Neuron (in vitro differentiated cells): ENCODE measurements around the gene ADD2.

ENCODE experiments used
- H2AFZ ChIP-seq: one replicate; pipeline ENCODE4 v1.6.1; 2013; ENCODE audit warnings: low read depth, mild to moderate bottlenecking, inconsistent platforms, low read length, moderate library complexity
- H3K27me3 ChIP-seq: one replicate; pipeline ENCODE4 v1.6.1; 2013; ENCODE audit warnings: low read length; ENCODE audit not compliant: insufficient read depth
- H3K36me3 ChIP-seq: one replicate; pipeline ENCODE4 v1.6.1; 2013; ENCODE audit warnings: low read length; ENCODE audit not compliant: insufficient read depth
- H3K4me1 ChIP-seq: one replicate; pipeline ENCODE4 v1.6.1; 2013; ENCODE audit warnings: low read length; ENCODE audit not compliant: insufficient read depth
- H3K4me3 ChIP-seq: 2 replicates; pipeline ENCODE4 v1.5.1; 2013; ENCODE audit warnings: mild to moderate bottlenecking, low read length, moderate library complexity
- H3K9me3 ChIP-seq: one replicate; pipeline ENCODE4 v1.6.1; 2013; ENCODE audit warnings: low read length

Gene ADD2

GRCh38 chr2:70738159-70738558 is 29.8 kb downstream of the ADD2 start:
- Histone ChIP-seq H3K4me1 (peaks cover 45% of the 10 kb centered on the region), H3K9me3 (no peaks in the 10 kb centered on the region), H2AFZ (no peak overlapping the region), H3K4me3 (no peak overlapping the region), H3K36me3 (peaks cover 9% of the 10 kb centered on the region), H3K27me3 (no peaks in the 10 kb centered on the region)

- Histone ChIP-seq H3K36me3 (no peaks in the 10 kb centered on the region), H2AFZ (no peak overlapping the region), H3K9me3 (no peaks in the 10 kb centered on the region), H3K4me1 (peaks cover 57% of the 10 kb centered on the region), H3K4me3 (no peak overlapping the region), H3K27me3 (no peaks in the 10 kb centered on the region)
Observed at GRCh38 chr2:70735071-70735470, 32.9 kb downstream of the ADD2 start.

- peaks cover 60% of the 10 kb centered on the region for H3K4me1 ChIP-seq
- H3K36me3 ChIP-seq = peaks cover 2% of the 10 kb centered on the region
- H3K27me3 ChIP-seq = no peaks in the 10 kb centered on the region
- H3K9me3 ChIP-seq = no peaks in the 10 kb centered on the region
- no peak overlapping the region for H2AFZ ChIP-seq
- no peak overlapping the region for H3K4me3 ChIP-seq
Observed at GRCh38 chr2:70733646-70734180, 34.3 kb downstream of the ADD2 start.

GRCh38 chr2:70732766-70733645 is 35.0 kb downstream of the ADD2 start:
- no peak overlapping the region for H2AFZ ChIP-seq
- no peaks in the 10 kb centered on the region for H3K9me3 ChIP-seq
- peaks cover 3% of the 10 kb centered on the region for H3K36me3 ChIP-seq
- no peaks in the 10 kb centered on the region for H3K27me3 ChIP-seq
- H3K4me3 ChIP-seq = no peak overlapping the region
- H3K4me1 ChIP-seq = peaks cover 60% of the 10 kb centered on the region

GRCh38 chr2:70730730-70731129 is 37.3 kb downstream of the ADD2 start:
- H3K4me3 ChIP-seq = no peak overlapping the region
- H3K4me1 ChIP-seq = peaks cover 71% of the 10 kb centered on the region
- H3K36me3 ChIP-seq = peaks cover 3% of the 10 kb centered on the region
- H2AFZ ChIP-seq = no peak overlapping the region
- no peaks in the 10 kb centered on the region for H3K27me3 ChIP-seq
- no peaks in the 10 kb centered on the region for H3K9me3 ChIP-seq

GRCh38 chr2:70729647-70730046 is 38.4 kb downstream of the ADD2 start:
- Histone ChIP-seq H3K4me1 (peaks cover 67% of the 10 kb centered on the region), H3K27me3 (no peaks in the 10 kb centered on the region), H2AFZ (no peak overlapping the region)

GRCh38 chr2:70728128-70728527 is 39.9 kb downstream of the ADD2 start:
- no peak overlapping the region for H3K4me3 ChIP-seq
- H3K27me3 ChIP-seq = no peaks in the 10 kb centered on the region
- no peaks in the 10 kb centered on the region for H3K9me3 ChIP-seq
- H3K36me3 ChIP-seq = peaks cover 3% of the 10 kb centered on the region
- H3K4me1 ChIP-seq = peaks cover 65% of the 10 kb centered on the region
- no peak overlapping the region for H2AFZ ChIP-seq

More at GRCh38 chr2:70729647-70730046, 38.4 kb downstream of the ADD2 start:
- Histone ChIP-seq H3K9me3 (no peaks in the 10 kb centered on the region), H3K4me3 (no peak overlapping the region), H3K36me3 (peaks cover 3% of the 10 kb centered on the region)

- Histone ChIP-seq H3K4me3 (no peak overlapping the region), H3K4me1 (peaks cover 56% of the 10 kb centered on the region), H2AFZ (no peak overlapping the region), H3K36me3 (peaks cover 3% of the 10 kb centered on the region), H3K27me3 (no peaks in the 10 kb centered on the region), H3K9me3 (no peaks in the 10 kb centered on the region)
Observed at GRCh38 chr2:70726947-70727725, 40.9 kb downstream of the ADD2 start.

GRCh38 chr2:70725505-70725904 is 42.5 kb downstream of the ADD2 start:
- Histone ChIP-seq H3K9me3 (no peaks in the 10 kb centered on the region), H3K4me3 (no peak overlapping the region), H3K36me3 (peaks cover 6% of the 10 kb centered on the region), H3K27me3 (no peaks in the 10 kb centered on the region), H2AFZ (no peak overlapping the region), H3K4me1 (peaks cover 42% of the 10 kb centered on the region)

GRCh38 chr2:70724366-70724765 is 43.6 kb downstream of the ADD2 start:
- Histone ChIP-seq H3K27me3 (no peaks in the 10 kb centered on the region), H3K4me3 (no peak overlapping the region), H3K9me3 (no peaks in the 10 kb centered on the region), H3K4me1 (peaks cover 36% of the 10 kb centered on the region), H2AFZ (no peak overlapping the region), H3K36me3 (peaks cover 6% of the 10 kb centered on the region)

- Histone ChIP-seq H3K4me1 (peaks cover 34% of the 10 kb centered on the region), H2AFZ (no peak overlapping the region), H3K36me3 (peaks cover 3% of the 10 kb centered on the region), H3K27me3 (no peaks in the 10 kb centered on the region), H3K4me3 (no peak overlapping the region), H3K9me3 (no peaks in the 10 kb centered on the region)
Observed at GRCh38 chr2:70723286-70723885, 44.6 kb downstream of the ADD2 start.

GRCh38 chr2:70720124-70720523 is 47.9 kb downstream of the ADD2 start:
- Histone ChIP-seq H3K36me3 (peaks cover 3% of the 10 kb centered on the region), H3K4me3 (no peak overlapping the region), H3K27me3 (no peaks in the 10 kb centered on the region), H2AFZ (no peak overlapping the region), H3K4me1 (peaks cover 40% of the 10 kb centered on the region), H3K9me3 (no peaks in the 10 kb centered on the region)

- peaks cover 3% of the 10 kb centered on the region for H3K36me3 ChIP-seq
- H2AFZ ChIP-seq = no peak overlapping the region
- no peaks in the 10 kb centered on the region for H3K9me3 ChIP-seq
- H3K27me3 ChIP-seq = no peaks in the 10 kb centered on the region
- H3K4me3 ChIP-seq = no peak overlapping the region
- peaks cover 43% of the 10 kb centered on the region for H3K4me1 ChIP-seq
Observed at GRCh38 chr2:70719231-70719630, 48.8 kb downstream of the ADD2 start.
